HepG2 (cell line): ENCODE measurements around the gene RTEL1. TPM values are rescaled to one million over a fixed set of nuclear protein-coding genes. Genes with fewer than 3 reads are reported as not detected.

ENCODE experiments used
- DNMT1 ChIP-seq: sonication (generic); formaldehyde crosslinking; IDR thresholded peaks from 2 replicates; pipeline ENCODE4 v1.5.1; 2020; ENCODE audit warnings: mild to moderate bottlenecking, missing genetic modification reagents
- GPN1 ChIP-seq: sonication (generic); formaldehyde crosslinking; IDR thresholded peaks from 2 replicates; pipeline ENCODE4 v1.5.1; 2020; ENCODE audit warnings: missing genetic modification reagents, borderline replicate concordance
- KDM3A ChIP-seq: IDR thresholded peaks from 2 replicates; pipeline ENCODE4 v1.6.1; 2018; ENCODE audit warnings: low read depth, missing compliant biosample characterization
- KLF6 ChIP-seq: IDR thresholded peaks from 2 replicates; pipeline ENCODE4 v1.8.0; 2016; ENCODE audit warnings: missing biosample characterization, missing genetic modification reagents
- LCORL ChIP-seq, 2 experiments: fragments of 450-650 bp in 1 of 2; sonication (generic) in 1 of 2; formaldehyde crosslinking in 1 of 2; IDR thresholded peaks; 2 replicates each; pipeline versions ENCODE4 v1.5.0 to v1.6.1; 2017 to 2020; ENCODE audit warnings: antibody characterized with exemption in 1 of 2, missing genetic modification reagents in 1 of 2
- MXD1 ChIP-seq: sonication (generic); formaldehyde crosslinking; IDR thresholded peaks from 2 replicates; pipeline ENCODE4 v1.4.0; 2020; ENCODE audit warnings: mild to moderate bottlenecking, missing genetic modification reagents
- NCOA2 ChIP-seq: sonication (generic); formaldehyde crosslinking; IDR thresholded peaks from 2 replicates; pipeline ENCODE4 v1.8.0; 2022; ENCODE audit warnings: inconsistent platforms
- PHF21A ChIP-seq: sonication (generic); formaldehyde crosslinking; IDR thresholded peaks from 2 replicates; pipeline ENCODE4 v1.5.0; 2020; ENCODE audit warnings: mild to moderate bottlenecking, missing genetic modification reagents
- SMC3 ChIP-seq: IDR thresholded peaks from 2 replicates; pipeline ENCODE4 v1.6.1; 2011; ENCODE audit warnings: low read length, improper control_type of control experiment
- SRSF1 ChIP-seq: fragments of 200-400 bp; formaldehyde crosslinking; optimal IDR thresholded peaks from 2 replicates; pipeline ENCODE3; 2017; ENCODE audit warnings: mild to moderate bottlenecking, low read depth, low read length, moderate library complexity
- ZNF501 ChIP-seq: sonication (generic); formaldehyde crosslinking; IDR thresholded peaks from 2 replicates; pipeline ENCODE4 v1.5.1; 2020; ENCODE audit warnings: mild to moderate bottlenecking, moderate library complexity, missing genetic modification reagents
- ZNF788 ChIP-seq: sonication (generic); formaldehyde crosslinking; IDR thresholded peaks from 2 replicates; pipeline ENCODE4 v1.5.0; 2020; ENCODE audit warnings: mild to moderate bottlenecking, missing genetic modification reagents, borderline replicate concordance
- ZNF841 ChIP-seq: sonication (generic); formaldehyde crosslinking; IDR thresholded peaks from 2 replicates; pipeline ENCODE4 v1.8.1; 2023; ENCODE audit warnings: missing genetic modification reagents, borderline replicate concordance
- polyA plus RNA-seq, 8 experiments: library from polyadenylated mRNA; depleted of rRNA in 3 of 8; stranded (reverse) in 7 of 8; unstranded in 1 of 8; fragments of >200 nt; fragmentation: Illumina TruSeq in 4 of 8; extraction: Trizol in 4 of 8; gene quantifications; 2 replicates each; pipeline versions ENCODE4 v1.2.1 to v1.2.3, GENCODE V29; 2011 to 2016; ENCODE audit warnings: low read depth in 4 of 8, missing spikeins in 1 of 8, mixed read lengths in 1 of 8; ENCODE audit not compliant: insufficient read depth in 1 of 8
- total RNA-seq, 5 experiments: library from RNA; depleted of rRNA; stranded (reverse); fragments of >200 nt; fragmentation: Illumina TruSeq; extraction: Trizol; gene quantifications; 2 replicates each; pipeline ENCODE4 v1.2.3, GENCODE V29; 2016; ENCODE audit warnings: low read depth in 1 of 5
- TF ChIP-seq, protein P1 (sequence below): sonication (generic); formaldehyde crosslinking; IDR thresholded peaks from 2 replicates; pipeline ENCODE4 v1.5.1; 2020; ENCODE audit warnings: mild to moderate bottlenecking, missing genetic modification reagents
- TF ChIP-seq, protein P2 (sequence below): sonication (generic); formaldehyde crosslinking; IDR thresholded peaks from 2 replicates; pipeline ENCODE4 v1.4.0; 2020; ENCODE audit warnings: mild to moderate bottlenecking, missing genetic modification reagents
- TF ChIP-seq, protein P3 (sequence below): sonication (generic); formaldehyde crosslinking; IDR thresholded peaks from 2 replicates; pipeline ENCODE4 v1.5.1; 2020; ENCODE audit warnings: missing genetic modification reagents, mild to moderate bottlenecking, borderline replicate concordance
- TF ChIP-seq, protein P4 (sequence below): IDR thresholded peaks from 2 replicates; pipeline ENCODE4 v1.6.1; 2016

Gene RTEL1
- total and polyA plus RNA-seq, 2 of the 13 experiments (the other 11 are each of a cell fraction or from before 2014, with no cell fraction given), result 21.8 to 36.4 TPM

DNA sequence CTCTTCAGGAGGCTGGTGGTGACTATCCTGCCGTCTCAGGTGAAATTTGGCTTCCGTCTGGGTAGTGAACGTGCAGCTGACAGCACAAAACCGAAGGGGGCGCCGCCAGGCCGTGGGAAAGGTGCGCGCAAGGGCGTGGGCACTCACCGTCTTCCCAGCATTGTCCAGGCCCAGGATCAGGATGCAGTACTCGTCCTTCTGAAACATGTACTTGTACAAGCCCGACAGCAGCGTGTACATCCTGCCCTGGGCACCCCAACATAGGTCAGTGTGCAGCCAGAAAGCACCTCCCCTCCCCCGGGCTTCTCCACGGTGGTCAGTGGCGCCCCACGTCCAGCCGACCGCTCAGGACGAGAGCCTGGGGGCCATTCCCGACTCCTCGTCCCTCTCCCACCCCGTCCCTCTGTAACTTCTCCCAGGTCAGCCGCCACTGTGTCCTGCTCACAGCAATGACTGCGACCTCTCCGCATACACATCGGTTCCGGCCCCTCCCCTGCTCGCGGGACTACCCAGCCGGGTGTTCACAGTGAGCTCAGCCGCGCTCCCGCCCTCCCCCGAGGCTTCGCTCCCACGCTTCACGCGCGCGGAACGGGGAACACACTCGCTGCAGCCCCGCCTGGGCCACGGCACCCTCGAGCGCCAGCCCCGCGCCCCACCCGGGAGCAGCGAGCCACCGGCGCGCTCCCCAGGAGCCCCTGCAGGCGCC lies 48.9 kb downstream of the RTEL1 start (continued):
- TF ChIP-seq, protein P1, sequence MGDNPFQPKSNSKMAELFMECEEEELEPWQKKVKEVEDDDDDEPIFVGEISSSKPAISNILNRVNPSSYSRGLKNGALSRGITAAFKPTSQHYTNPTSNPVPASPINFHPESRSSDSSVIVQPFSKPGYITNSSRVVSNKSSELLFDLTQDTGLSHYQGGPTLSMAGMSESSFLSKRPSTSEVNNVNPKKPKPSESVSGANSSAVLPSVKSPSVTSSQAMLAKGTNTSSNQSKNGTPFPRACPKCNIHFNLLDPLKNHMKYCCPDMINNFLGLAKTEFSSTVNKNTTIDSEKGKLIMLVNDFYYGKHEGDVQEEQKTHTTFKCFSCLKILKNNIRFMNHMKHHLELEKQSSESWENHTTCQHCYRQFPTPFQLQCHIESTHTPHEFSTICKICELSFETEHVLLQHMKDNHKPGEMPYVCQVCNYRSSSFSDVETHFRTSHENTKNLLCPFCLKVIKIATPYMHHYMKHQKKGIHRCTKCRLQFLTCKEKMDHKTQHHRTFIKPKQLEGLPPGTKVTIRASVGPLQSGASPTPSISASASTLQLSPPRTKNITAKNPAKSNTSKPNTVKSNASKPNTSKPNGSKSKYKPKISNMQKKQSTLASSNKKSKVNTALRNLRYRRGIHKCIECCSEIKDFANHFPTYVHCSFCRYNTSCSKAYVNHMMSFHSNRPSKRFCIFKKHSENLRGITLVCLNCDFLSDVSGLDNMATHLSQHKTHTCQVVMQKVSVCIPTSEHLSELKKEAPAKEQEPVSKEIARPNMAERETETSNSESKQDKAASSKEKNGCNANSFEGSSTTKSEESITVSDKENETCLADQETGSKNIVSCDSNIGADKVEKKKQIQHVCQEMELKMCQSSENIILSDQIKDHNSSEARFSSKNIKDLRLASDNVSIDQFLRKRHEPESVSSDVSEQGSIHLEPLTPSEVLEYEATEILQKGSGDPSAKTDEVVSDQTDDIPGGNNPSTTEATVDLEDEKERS (CRISPR knock-in tag), result no peak
- TF ChIP-seq LCORL (IDR thresholded peaks at IDR 0.05) (no peak), LCORL (CRISPR knock-in tag; IDR thresholded peaks at IDR 0.05) (peak; percentile 95), KLF6 (CRISPR knock-in tag) (peak; percentile 76), SRSF1 (no peak), ZNF841 (0 out of 2 replicates have a peak, but pooled peaks have one; percentile 3), ZNF501 (CRISPR knock-in tag) (peak; percentile 82; the same call in 1 of the 2 replicates), KDM3A (CRISPR knock-in tag) (peak; percentile 96), NCOA2 (CRISPR knock-in tag) (peak; percentile 39; the same call in 1 of the 2 replicates), ZNF788 (CRISPR knock-in tag) (peak; percentile 54; the same call in 1 of the 2 replicates), MXD1 (no peak; the same call in 1 of the 2 replicates), DNMT1 (CRISPR knock-in tag) (peak; percentile 47; the same call in 1 of the 2 replicates), PHF21A (CRISPR knock-in tag) (peak; percentile 53), SMC3 (peak; percentile 89), GPN1 (CRISPR knock-in tag) (no peak)
- TF ChIP-seq, protein P2, sequence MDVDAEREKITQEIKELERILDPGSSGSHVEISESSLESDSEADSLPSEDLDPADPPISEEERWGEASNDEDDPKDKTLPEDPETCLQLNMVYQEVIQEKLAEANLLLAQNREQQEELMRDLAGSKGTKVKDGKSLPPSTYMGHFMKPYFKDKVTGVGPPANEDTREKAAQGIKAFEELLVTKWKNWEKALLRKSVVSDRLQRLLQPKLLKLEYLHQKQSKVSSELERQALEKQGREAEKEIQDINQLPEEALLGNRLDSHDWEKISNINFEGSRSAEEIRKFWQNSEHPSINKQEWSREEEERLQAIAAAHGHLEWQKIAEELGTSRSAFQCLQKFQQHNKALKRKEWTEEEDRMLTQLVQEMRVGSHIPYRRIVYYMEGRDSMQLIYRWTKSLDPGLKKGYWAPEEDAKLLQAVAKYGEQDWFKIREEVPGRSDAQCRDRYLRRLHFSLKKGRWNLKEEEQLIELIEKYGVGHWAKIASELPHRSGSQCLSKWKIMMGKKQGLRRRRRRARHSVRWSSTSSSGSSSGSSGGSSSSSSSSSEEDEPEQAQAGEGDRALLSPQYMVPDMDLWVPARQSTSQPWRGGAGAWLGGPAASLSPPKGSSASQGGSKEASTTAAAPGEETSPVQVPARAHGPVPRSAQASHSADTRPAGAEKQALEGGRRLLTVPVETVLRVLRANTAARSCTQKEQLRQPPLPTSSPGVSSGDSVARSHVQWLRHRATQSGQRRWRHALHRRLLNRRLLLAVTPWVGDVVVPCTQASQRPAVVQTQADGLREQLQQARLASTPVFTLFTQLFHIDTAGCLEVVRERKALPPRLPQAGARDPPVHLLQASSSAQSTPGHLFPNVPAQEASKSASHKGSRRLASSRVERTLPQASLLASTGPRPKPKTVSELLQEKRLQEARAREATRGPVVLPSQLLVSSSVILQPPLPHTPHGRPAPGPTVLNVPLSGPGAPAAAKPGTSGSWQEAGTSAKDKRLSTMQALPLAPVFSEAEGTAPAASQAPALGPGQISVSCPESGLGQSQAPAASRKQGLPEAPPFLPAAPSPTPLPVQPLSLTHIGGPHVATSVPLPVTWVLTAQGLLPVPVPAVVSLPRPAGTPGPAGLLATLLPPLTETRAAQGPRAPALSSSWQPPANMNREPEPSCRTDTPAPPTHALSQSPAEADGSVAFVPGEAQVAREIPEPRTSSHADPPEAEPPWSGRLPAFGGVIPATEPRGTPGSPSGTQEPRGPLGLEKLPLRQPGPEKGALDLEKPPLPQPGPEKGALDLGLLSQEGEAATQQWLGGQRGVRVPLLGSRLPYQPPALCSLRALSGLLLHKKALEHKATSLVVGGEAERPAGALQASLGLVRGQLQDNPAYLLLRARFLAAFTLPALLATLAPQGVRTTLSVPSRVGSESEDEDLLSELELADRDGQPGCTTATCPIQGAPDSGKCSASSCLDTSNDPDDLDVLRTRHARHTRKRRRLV (CRISPR knock-in tag), result no peak
- TF ChIP-seq, protein P3, sequence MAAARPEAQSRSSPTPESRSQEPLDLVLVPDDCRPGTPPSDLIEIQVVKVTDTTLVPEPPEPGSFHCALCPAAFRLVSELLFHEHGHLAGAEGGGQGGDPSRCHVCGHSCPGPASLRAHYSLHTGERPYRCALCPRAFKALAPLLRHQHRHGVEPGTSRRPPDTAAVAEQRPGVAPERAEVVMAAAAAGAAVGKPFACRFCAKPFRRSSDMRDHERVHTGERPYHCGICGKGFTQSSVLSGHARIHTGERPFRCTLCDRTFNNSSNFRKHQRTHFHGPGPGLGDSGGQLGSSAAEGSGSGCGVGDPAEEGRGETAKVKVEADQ, result peak; percentile 5; the same call in 1 of the 2 replicates
- TF ChIP-seq, protein P4, sequence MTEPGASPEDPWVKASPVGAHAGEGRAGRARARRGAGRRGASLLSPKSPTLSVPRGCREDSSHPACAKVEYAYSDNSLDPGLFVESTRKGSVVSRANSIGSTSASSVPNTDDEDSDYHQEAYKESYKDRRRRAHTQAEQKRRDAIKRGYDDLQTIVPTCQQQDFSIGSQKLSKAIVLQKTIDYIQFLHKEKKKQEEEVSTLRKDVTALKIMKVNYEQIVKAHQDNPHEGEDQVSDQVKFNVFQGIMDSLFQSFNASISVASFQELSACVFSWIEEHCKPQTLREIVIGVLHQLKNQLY (CRISPR knock-in tag), result no peak
